ENCODE measurements around the gene VSIG8.

Gene VSIG8

DNA sequence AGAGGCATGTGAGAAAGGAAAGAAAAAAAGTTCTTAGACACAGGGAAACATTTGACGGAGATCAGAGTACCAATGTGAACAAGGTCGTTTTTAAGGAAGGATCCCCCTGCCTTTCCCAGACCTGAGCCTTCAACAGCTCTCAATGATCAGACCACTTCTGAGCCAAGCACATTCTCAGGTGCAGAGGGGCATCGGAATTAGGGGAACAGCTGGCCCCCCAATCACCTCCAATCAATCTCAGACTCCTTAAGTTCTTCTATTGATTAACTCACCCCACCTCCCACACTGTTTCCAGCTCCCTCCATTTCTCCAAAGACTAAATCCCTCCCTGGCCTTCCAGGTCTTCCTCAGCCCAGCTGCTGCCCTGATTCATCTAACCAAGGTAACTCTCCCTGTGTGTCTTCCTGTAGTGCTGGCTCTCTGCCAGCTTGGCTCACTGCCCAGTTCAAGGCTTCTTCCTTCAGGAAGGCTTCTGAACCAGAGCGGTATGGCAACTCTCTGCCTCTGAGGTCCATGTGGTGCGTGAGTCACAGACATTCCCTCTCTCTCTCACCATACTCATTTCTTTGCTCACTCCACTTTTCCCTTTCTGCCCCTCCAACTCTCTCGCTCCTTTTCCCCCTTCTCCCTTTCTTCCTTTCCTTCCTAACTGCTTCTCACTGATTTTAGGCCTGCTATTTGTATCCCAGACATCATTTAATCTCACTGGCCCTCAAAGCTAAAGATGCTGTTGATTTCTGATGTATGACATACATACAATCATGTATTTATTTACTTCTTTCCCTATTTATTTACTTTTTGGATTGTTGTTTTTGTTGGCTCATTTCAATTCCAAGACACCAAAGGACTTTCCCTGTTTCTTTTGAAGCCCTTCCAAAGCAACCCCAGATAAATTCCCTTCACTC lies 19.4 kb upstream of the VSIG8 start:
- no peak overlapping the region for H3K4me3 ChIP-seq (ENCODE audit: low read depth, low read length)
- no peak overlapping the region for H3K9ac ChIP-seq (ENCODE audit: low read depth, low read length)
- H3K27me3 ChIP-seq (ENCODE audit: control insufficient read depth, insufficient read depth, low read length): no peaks in the 10 kb centered on the region
- H3K9me3 ChIP-seq (ENCODE audit: control insufficient read depth, insufficient read depth, low read length): no peaks in the 10 kb centered on the region
- no peaks in the 10 kb centered on the region for H3K4me1 ChIP-seq (ENCODE audit: control insufficient read depth, insufficient read depth, low read length)
- H3K36me3 ChIP-seq (ENCODE audit: control insufficient read depth, insufficient read depth, low read length): no peaks in the 10 kb centered on the region

DNA sequence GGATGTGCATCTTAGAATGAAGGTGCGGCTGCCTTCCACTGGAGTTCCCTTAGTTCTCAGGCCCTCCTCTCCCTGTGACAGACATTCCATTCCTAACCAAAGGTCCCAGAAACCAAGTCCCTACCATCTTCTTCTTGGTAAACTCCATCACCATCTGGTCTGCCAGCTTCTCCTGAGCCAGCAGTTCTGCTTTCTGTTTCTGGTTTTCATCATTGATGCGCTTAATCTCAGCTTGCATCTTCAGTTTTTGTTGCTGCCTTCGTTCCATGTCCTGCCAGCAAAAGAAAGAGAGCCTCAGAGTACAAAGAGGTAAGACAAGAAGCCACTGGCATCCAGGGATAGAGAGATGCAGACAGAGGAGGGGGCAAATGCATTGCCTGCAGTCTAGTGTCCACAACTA lies 18.0 kb upstream of the VSIG8 start:
- Histone ChIP-seq H3K27me3 (ENCODE audit: control insufficient read depth, insufficient read depth, low read length) (no peaks in the 10 kb centered on the region), H3K9ac (ENCODE audit: low read depth, low read length) (no peak overlapping the region), H3K4me3 (ENCODE audit: low read depth, low read length) (no peak overlapping the region), H3K36me3 (ENCODE audit: control insufficient read depth, insufficient read depth, low read length) (no peaks in the 10 kb centered on the region), H3K9me3 (ENCODE audit: control insufficient read depth, insufficient read depth, low read length) (no peaks in the 10 kb centered on the region), H3K4me1 (ENCODE audit: control insufficient read depth, insufficient read depth, low read length) (no peaks in the 10 kb centered on the region)

DNA sequence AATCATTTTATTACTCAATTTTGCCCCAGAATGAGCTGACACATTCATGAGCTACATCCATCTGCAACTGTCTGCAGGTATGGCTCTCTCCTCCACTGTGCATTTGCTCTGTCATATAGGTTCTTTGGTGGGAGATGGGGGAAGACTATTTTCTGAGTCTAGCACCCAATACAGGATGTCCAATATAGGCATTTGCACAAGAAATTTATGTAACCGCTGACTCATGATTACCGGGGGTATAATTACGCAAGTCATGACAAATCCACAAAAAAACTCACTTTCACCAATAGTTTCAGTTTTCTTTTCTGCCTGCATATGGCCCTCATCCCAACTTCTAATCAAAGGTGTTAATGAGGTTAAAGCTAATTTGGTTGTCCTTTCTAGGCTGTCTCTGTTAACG lies 17.5 kb upstream of the VSIG8 start:
- Histone ChIP-seq H3K9me3 (ENCODE audit: control insufficient read depth, insufficient read depth, low read length) (no peaks in the 10 kb centered on the region), H3K4me1 (ENCODE audit: control insufficient read depth, insufficient read depth, low read length) (no peaks in the 10 kb centered on the region), H3K36me3 (ENCODE audit: control insufficient read depth, insufficient read depth, low read length) (no peaks in the 10 kb centered on the region), H3K27me3 (ENCODE audit: control insufficient read depth, insufficient read depth, low read length) (no peaks in the 10 kb centered on the region), H3K9ac (ENCODE audit: low read depth, low read length) (no peak overlapping the region), H3K4me3 (ENCODE audit: low read depth, low read length) (no peak overlapping the region)

DNA sequence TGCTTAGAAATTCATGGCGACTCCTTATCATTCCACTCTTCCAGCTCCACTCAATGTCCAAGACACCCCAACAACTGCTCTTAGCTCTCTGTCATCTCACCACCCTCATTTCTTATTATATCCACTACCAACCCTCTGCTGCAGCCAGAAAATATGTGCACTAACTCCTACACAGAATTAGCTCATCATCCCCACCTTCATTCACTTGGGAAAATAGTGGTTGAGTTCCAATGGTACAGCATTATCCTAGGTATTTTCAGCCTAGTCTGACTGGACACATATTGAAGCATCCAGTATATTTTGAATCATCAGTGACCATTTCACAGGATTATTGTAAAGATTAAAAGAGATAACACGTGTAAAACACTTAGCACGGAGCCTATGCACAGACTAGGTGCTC lies 16.7 kb upstream of the VSIG8 start:
- Histone ChIP-seq H3K9ac (ENCODE audit: low read depth, low read length) (no peak overlapping the region), H3K9me3 (ENCODE audit: control insufficient read depth, insufficient read depth, low read length) (no peaks in the 10 kb centered on the region), H3K27me3 (ENCODE audit: control insufficient read depth, insufficient read depth, low read length) (no peaks in the 10 kb centered on the region), H3K4me3 (ENCODE audit: low read depth, low read length) (no peak overlapping the region), H3K36me3 (ENCODE audit: control insufficient read depth, insufficient read depth, low read length) (no peaks in the 10 kb centered on the region), H3K4me1 (ENCODE audit: control insufficient read depth, insufficient read depth, low read length) (no peaks in the 10 kb centered on the region)

DNA sequence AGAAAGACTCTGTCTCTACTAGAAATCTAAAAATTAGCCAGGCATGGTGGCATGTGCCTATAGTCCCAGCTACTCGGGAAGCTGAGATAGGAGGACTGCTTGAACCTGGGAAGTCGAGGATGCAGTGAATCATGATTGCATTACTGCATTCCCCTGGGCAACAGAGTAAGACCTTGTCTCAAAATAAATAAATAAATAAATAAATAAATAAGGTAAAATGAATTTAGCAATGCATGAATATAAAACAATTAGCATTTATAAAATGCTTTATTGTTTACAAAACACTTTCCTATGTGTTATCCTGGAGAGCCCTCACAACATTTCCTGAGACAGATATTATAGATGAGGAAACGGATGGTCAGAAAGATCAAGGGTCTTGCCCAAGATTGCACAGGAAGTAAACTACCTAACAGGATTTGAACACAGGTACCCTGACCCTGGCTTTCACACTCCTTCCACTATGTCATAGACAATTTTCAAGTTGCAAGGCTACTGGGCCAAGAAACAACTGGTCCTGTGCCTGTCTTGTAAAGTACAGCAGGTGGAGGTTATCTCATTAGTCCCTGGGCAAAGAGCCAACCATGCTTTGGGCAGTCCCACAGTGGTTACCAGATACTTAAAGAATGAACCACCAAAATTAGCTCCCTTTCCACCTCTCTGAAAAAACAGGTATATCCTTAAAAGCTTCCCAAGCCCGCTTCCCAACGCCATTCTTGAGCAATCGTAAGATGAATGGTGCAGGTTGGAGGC lies 15.4 kb upstream of the VSIG8 start:
- Histone ChIP-seq H3K9me3 (ENCODE audit: control insufficient read depth, insufficient read depth, low read length) (no peaks in the 10 kb centered on the region), H3K9ac (ENCODE audit: low read depth, low read length) (no peak overlapping the region), H3K4me3 (ENCODE audit: low read depth, low read length) (no peak overlapping the region), H3K4me1 (ENCODE audit: control insufficient read depth, insufficient read depth, low read length) (no peaks in the 10 kb centered on the region), H3K27me3 (ENCODE audit: control insufficient read depth, insufficient read depth, low read length) (no peaks in the 10 kb centered on the region), H3K36me3 (ENCODE audit: control insufficient read depth, insufficient read depth, low read length) (no peaks in the 10 kb centered on the region)

DNA sequence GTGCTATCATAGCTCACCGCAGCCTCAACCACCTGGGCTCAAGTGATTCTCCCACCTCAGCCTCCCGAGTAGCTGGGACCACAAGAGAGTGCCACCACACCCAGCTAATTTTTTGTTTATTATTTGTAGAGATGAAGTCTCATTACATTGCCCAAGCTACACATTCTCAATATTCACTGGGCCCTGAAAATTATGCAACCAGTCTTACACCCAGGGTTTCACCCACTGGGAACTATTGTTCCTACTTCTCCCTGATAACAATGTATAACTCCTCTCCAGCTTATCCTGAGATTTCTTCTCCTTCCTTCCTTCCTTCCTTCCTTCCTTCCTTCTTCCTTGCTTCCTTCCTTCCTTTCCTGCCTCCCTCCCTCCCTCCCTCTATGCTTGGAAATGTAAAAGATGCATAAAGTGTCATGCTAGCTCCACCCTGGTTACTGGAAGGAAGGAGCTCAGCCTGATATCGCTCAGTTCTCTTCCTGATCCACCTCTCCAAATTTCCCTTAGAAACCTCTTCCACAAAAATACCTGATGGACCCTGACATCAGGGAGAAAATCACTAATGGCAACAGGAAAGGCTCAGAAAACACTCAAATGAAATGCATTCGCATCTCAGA lies 11.2 kb upstream of the VSIG8 start:
- Histone ChIP-seq H3K4me1 (ENCODE audit: control insufficient read depth, insufficient read depth, low read length) (peaks cover 2% of the 10 kb centered on the region), H3K4me3 (ENCODE audit: low read depth, low read length) (no peak overlapping the region), H3K27me3 (ENCODE audit: control insufficient read depth, insufficient read depth, low read length) (no peaks in the 10 kb centered on the region), H3K36me3 (ENCODE audit: control insufficient read depth, insufficient read depth, low read length) (no peaks in the 10 kb centered on the region), H3K9ac (ENCODE audit: low read depth, low read length) (no peak overlapping the region), H3K9me3 (ENCODE audit: control insufficient read depth, insufficient read depth, low read length) (no peaks in the 10 kb centered on the region)

DNA sequence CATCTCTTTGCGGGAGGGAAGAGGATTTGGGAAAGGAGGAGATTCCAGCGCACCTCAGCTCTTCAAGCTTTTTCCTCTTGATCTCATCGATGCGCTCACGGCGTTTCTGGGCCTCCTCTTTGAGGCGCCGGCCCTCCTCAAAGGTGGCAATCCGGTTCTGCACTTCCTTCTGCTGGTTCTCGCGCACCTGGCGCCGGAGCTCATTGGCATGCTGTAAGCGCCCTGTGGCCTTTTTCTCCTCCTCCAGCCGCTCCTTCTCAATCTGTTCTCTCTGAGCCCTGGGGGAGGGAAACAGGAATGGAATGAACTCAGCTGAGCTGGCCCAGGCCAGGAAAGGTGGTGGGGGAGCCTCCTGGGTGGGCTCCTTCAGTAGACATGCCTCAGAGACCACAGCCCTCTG lies 10.4 kb upstream of the VSIG8 start:
- no peaks in the 10 kb centered on the region for H3K9me3 ChIP-seq (ENCODE audit: control insufficient read depth, insufficient read depth, low read length)
- H3K4me3 ChIP-seq (ENCODE audit: low read depth, low read length): no peak overlapping the region
- H3K9ac ChIP-seq (ENCODE audit: low read depth, low read length): no peak overlapping the region
- peaks cover 2% of the 10 kb centered on the region for H3K4me1 ChIP-seq (ENCODE audit: control insufficient read depth, insufficient read depth, low read length)
- H3K36me3 ChIP-seq (ENCODE audit: control insufficient read depth, insufficient read depth, low read length): no peaks in the 10 kb centered on the region
- H3K27me3 ChIP-seq (ENCODE audit: control insufficient read depth, insufficient read depth, low read length): no peaks in the 10 kb centered on the region

DNA sequence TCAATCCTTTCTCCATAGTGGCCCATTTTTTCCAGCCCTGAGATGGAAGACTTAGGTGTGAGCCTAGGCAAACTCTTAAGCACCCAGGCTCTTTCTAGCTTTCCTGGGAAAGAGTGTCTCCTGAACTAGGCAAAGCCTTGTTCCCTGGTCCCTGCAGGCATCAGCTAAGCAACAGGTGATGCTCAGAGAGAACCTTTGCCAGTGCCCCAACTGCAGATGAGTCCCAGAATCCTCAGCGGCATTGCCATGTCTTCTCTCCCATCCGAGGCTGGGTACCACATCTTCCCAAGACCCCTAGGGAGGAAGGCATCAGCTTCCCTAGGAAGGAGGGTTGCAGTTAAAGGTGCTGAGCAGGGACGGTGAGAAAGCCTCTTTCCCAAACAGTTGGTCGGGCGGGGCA lies 8.2 kb upstream of the VSIG8 start:
- Histone ChIP-seq H3K4me1 (ENCODE audit: control insufficient read depth, insufficient read depth, low read length) (peaks cover 2% of the 10 kb centered on the region), H3K9ac (ENCODE audit: low read depth, low read length) (no peak overlapping the region), H3K27me3 (ENCODE audit: control insufficient read depth, insufficient read depth, low read length) (peaks cover 3% of the 10 kb centered on the region), H3K9me3 (ENCODE audit: control insufficient read depth, insufficient read depth, low read length) (no peaks in the 10 kb centered on the region), H3K4me3 (ENCODE audit: low read depth, low read length) (no peak overlapping the region), H3K36me3 (ENCODE audit: control insufficient read depth, insufficient read depth, low read length) (no peaks in the 10 kb centered on the region)

DNA sequence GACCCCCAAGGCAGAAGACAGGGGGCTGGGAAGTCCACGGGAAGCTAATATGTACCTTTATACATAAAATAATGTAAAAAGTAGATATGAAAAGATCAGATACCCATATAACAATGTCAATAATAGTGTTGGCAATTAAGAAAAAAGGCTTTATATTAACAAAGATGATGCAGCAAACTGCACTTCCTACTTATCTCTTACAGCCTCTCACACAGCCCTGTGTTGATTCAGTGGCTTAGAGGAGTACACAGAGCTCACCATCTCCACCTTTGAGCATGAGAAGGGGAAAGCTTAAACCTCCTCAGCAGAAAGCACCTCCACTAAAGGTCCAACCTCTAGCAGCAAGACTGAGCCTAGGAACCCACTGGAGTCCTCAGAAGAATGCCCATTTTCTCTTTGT lies 7.2 kb upstream of the VSIG8 start:
- Histone ChIP-seq H3K4me1 (ENCODE audit: control insufficient read depth, insufficient read depth, low read length) (peaks cover 2% of the 10 kb centered on the region), H3K9me3 (ENCODE audit: control insufficient read depth, insufficient read depth, low read length) (no peaks in the 10 kb centered on the region), H3K36me3 (ENCODE audit: control insufficient read depth, insufficient read depth, low read length) (no peaks in the 10 kb centered on the region), H3K9ac (ENCODE audit: low read depth, low read length) (no peak overlapping the region), H3K27me3 (ENCODE audit: control insufficient read depth, insufficient read depth, low read length) (peaks cover 3% of the 10 kb centered on the region), H3K4me3 (ENCODE audit: low read depth, low read length) (no peak overlapping the region)

DNA sequence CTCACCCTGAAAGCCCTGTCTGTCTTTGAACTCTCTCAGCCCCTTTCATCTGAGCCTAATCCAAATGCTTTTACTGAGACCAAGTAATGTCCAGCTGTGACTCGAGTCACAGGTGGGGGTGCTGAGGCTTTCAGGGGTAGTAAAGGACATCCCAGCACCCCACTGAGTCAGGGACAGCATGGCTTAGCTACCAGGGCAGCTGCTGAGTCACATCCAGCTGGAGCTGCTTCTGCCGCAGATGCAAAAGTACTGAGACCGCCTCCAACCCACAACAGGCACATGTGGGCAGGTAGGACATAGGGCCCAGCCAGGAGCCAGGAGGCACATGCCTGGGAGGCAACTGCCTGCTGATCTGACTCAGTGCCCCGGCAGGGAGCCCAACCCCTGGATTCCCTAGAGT lies 6.7 kb upstream of the VSIG8 start:
- no peak overlapping the region for H3K9ac ChIP-seq (ENCODE audit: low read depth, low read length)
- peaks cover 3% of the 10 kb centered on the region for H3K27me3 ChIP-seq (ENCODE audit: control insufficient read depth, insufficient read depth, low read length)
- H3K4me1 ChIP-seq (ENCODE audit: control insufficient read depth, insufficient read depth, low read length): peaks cover 2% of the 10 kb centered on the region
- H3K9me3 ChIP-seq (ENCODE audit: control insufficient read depth, insufficient read depth, low read length): no peaks in the 10 kb centered on the region
- H3K4me3 ChIP-seq (ENCODE audit: low read depth, low read length): no peak overlapping the region
- no peaks in the 10 kb centered on the region for H3K36me3 ChIP-seq (ENCODE audit: control insufficient read depth, insufficient read depth, low read length)

DNA sequence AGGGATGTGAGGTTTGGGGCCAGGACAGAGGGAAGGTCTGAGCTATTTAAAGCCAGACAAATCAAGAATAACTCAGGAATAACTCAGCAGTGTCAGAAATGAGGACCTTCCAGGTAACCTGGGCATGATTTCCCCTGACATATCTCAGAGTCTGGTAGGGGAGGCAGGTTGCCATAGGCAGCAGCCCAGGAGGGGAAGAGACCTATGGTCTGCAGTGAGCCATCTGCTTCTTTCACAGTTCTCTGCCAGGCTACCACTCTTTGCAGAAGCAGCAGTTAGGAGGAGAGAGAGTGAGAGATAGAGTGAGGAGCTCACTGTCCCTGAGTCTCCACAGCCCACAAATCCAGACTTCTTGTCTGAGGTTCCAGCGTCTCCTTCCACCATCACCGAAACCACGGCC lies 6.3 kb upstream of the VSIG8 start:
- no peak overlapping the region for H3K9ac ChIP-seq (ENCODE audit: low read depth, low read length)

DNA sequence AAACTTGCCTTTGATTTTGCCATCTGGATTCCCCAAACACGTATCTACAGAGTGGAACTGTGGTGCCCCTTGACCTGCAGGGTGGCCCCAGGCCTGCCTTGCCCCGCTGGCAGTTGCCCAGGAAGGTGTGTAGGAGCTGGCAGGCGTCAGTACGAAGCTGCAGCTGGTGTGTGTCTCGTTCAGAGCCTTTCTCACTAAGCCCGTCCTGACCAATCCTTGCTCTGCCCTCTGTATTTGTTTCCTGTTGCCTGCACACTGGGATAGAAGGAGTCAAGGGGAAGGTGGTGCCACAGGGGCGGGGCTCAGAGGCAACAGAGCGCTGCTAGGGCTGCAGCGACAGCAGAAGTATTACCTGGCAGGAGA lies 5.2 kb upstream of the VSIG8 start:
- H3K36me3 ChIP-seq (ENCODE audit: control insufficient read depth, insufficient read depth, low read length): no peaks in the 10 kb centered on the region
- peaks cover 3% of the 10 kb centered on the region for H3K27me3 ChIP-seq (ENCODE audit: control insufficient read depth, insufficient read depth, low read length)
- no peak overlapping the region for H3K9ac ChIP-seq (ENCODE audit: low read depth, low read length)
- H3K9me3 ChIP-seq (ENCODE audit: control insufficient read depth, insufficient read depth, low read length): no peaks in the 10 kb centered on the region
- no peak overlapping the region for H3K4me3 ChIP-seq (ENCODE audit: low read depth, low read length)
- peaks cover 2% of the 10 kb centered on the region for H3K4me1 ChIP-seq (ENCODE audit: control insufficient read depth, insufficient read depth, low read length)

More for the DNA sequence above, 6.3 kb upstream of the VSIG8 start:
- Histone ChIP-seq H3K4me1 (ENCODE audit: control insufficient read depth, insufficient read depth, low read length) (peaks cover 2% of the 10 kb centered on the region), H3K27me3 (ENCODE audit: control insufficient read depth, insufficient read depth, low read length) (peaks cover 3% of the 10 kb centered on the region), H3K36me3 (ENCODE audit: control insufficient read depth, insufficient read depth, low read length) (no peaks in the 10 kb centered on the region), H3K9me3 (ENCODE audit: control insufficient read depth, insufficient read depth, low read length) (no peaks in the 10 kb centered on the region), H3K4me3 (ENCODE audit: low read depth, low read length) (no peak overlapping the region)

Data from iPS-15b (cell line).